Stimulated activated CD4-positive, alpha-beta T cell treated with anti-CD3 and anti-CD28 coated beads, TNF-alpha, amount 100 ng/mL, for 24 hours (primary cell): ENCODE results near the gene KRT40.

Experiments used
- DNase-seq, 3 experiments: peaks; one replicate each; pipeline ENCODE4 v3.0.0-alpha.2; 2020; ENCODE audit warnings: low read depth in 3 of 3

Gene KRT40

GRCh38 chr17:40996829-40997228 is 12.7 kb upstream of the KRT40 start:
- DNase-seq: no peak

GRCh38 chr17:40995116-40995515 is 11.0 kb upstream of the KRT40 start:
- DNase-seq: no peak

- no peak for DNase-seq
These were observed 9.7 kb upstream of the KRT40 start, which contains the start of gene KRTAP3-3 for GRCh38 chr17:40993839-40994238. KRTAP3-3 (minus strand) TSS chr17:40994164; CDS start chr17:40994097, 67 bp downstream.

GRCh38 chr17:40993084-40993483 is 9.0 kb upstream of the KRT40 start:
- no peak for DNase-seq

GRCh38 chr17:40992666-40993065 is 8.5 kb upstream of the KRT40 start:
- no peak for DNase-seq

- no peak for DNase-seq
These were observed 2.8 kb upstream of the KRT40 start for GRCh38 chr17:40986920-40987319.

GRCh38 chr17:40981115-40981514 is 3.0 kb downstream of the KRT40 start:
- DNase-seq: no peak

- no peak for DNase-seq
These were observed 3.5 kb downstream of the KRT40 start for GRCh38 chr17:40980596-40980995.

- DNase-seq: no peak
These were observed 4.0 kb downstream of the KRT40 start for GRCh38 chr17:40980117-40980516.

GRCh38 chr17:40978575-40979151 is 5.5 kb downstream of the KRT40 start:
- DNase-seq: no peak

GRCh38 chr17:40975516-40975915 is 8.6 kb downstream of the KRT40 start:
- no peak for DNase-seq

GRCh38 chr17:40974366-40974765 is 9.8 kb downstream of the KRT40 start:
- no peak for DNase-seq

- no peak for DNase-seq
These were observed 16.5 kb downstream of the KRT40 start for GRCh38 chr17:40967582-40967981.

- no peak for DNase-seq
These were observed 17.3 kb downstream of the KRT40 start, which contains the start of gene KRT39 for GRCh38 chr17:40966848-40967247. KRT39 (minus strand) TSS chr17:40966948; CDS start chr17:40966856, 92 bp downstream.

GRCh38 chr17:40963838-40964237 is 20.3 kb downstream of the KRT40 start:
- DNase-seq: no peak

GRCh38 chr17:40962059-40962561 is 22.0 kb downstream of the KRT40 start:
- no peak for DNase-seq

- DNase-seq: no peak
These were observed 22.5 kb downstream of the KRT40 start for GRCh38 chr17:40961591-40961990.

GRCh38 chr17:40960144-40960543 is 24.0 kb downstream of the KRT40 start:
- no peak for DNase-seq

- no peak for DNase-seq
These were observed 25.8 kb downstream of the KRT40 start for GRCh38 chr17:40958086-40958953.

GRCh38 chr17:40956401-40957254 is 27.5 kb downstream of the KRT40 start:
- no peak for DNase-seq

- peak in 1 of 3 experiments; percentile 18 for DNase-seq
These were observed 30.2 kb downstream of the KRT40 start for GRCh38 chr17:40953881-40954280.

- no peak for DNase-seq
These were observed 31.5 kb downstream of the KRT40 start for GRCh38 chr17:40952661-40953060.
